ENCODE data around the gene SUN5. TPM values are rescaled to one million over a fixed set of nuclear protein-coding genes. Genes with fewer than 3 reads are reported as not detected.
A peak's percentile ranks its signal among the peaks of the same experiment; 100 is the strongest.

Gene SUN5
- total RNA-seq, 1 donor: not detected

- no peak for DNase-seq (ENCODE audit: low read depth)
- peak; percentile 36 for TF ChIP-seq CTCF (IDR thresholded peaks at IDR 0.05; ENCODE audit: insufficient read depth, low read length)
- H3K4me3 ChIP-seq (ENCODE audit: low read depth, low read length): no peak overlapping the region
Observed at GRCh38 chr20:33005132-33005566, 916 bp upstream of the SUN5 start.

GRCh38 chr20:33002087-33002808 lies 2.0 kb downstream of the SUN5 start:
- DNase-seq (ENCODE audit: low read depth): no peak
- no peak for TF ChIP-seq CTCF (IDR thresholded peaks at IDR 0.05; ENCODE audit: insufficient read depth, low read length)

GRCh38 chr20:33000802-33001466 lies 3.3 kb downstream of the SUN5 start:
- no peak overlapping the region for H3K4me3 ChIP-seq (ENCODE audit: low read depth, low read length)
- DNase-seq (ENCODE audit: low read depth): no peak
- no peak for TF ChIP-seq CTCF (IDR thresholded peaks at IDR 0.05; ENCODE audit: insufficient read depth, low read length)

More at GRCh38 chr20:33002087-33002808, 2.0 kb downstream of the SUN5 start:
- H3K4me3 ChIP-seq (ENCODE audit: low read depth, low read length): no peak overlapping the region

GRCh38 chr20:32999603-33000250 lies 4.5 kb downstream of the SUN5 start:
- no peak for TF ChIP-seq CTCF (IDR thresholded peaks at IDR 0.05; ENCODE audit: insufficient read depth, low read length)
- DNase-seq (ENCODE audit: low read depth): no peak
- H3K4me3 ChIP-seq (ENCODE audit: low read depth, low read length): no peak overlapping the region

GRCh38 chr20:32997431-32997830 lies 6.8 kb downstream of the SUN5 start:
- H3K4me3 ChIP-seq (ENCODE audit: low read depth, low read length): no peak overlapping the region
- no peak for DNase-seq (ENCODE audit: low read depth)
- no peak for TF ChIP-seq CTCF (IDR thresholded peaks at IDR 0.05; ENCODE audit: insufficient read depth, low read length)

GRCh38 chr20:32995802-32996201 lies 8.4 kb downstream of the SUN5 start:
- no peak for DNase-seq (ENCODE audit: low read depth)
- H3K4me3 ChIP-seq (ENCODE audit: low read depth, low read length): no peak overlapping the region
- TF ChIP-seq CTCF (IDR thresholded peaks at IDR 0.05; ENCODE audit: insufficient read depth, low read length): no peak
